Thyroid gland (tissue), 4 donors: ENCODE data around the gene INMT. TPM values are rescaled to one million over a fixed set of nuclear protein-coding genes. Genes with fewer than 3 reads are reported as not detected.
A peak's percentile ranks its signal among the peaks of the same experiment; 100 is the strongest.

Source experiments
- DNase-seq, 2 donors: peaks; one replicate each; pipeline ENCODE4 v3.0.0-alpha.2; 2019
- H3K27ac ChIP-seq, 3 donors: fragments of 200-600 bp; sonication (generic); 1 replicate in 2 of 3; 2 replicates in 1 of 3; pipeline ENCODE4 v1.5.1; 2016 to 2019; ENCODE audit warnings: mild to moderate bottlenecking in 1 of 3, moderate library complexity in 1 of 3
- H3K27me3 ChIP-seq: fragments of 200-600 bp; sonication (generic); one replicate; pipeline ENCODE4 v1.5.1; 2019
- H3K36me3 ChIP-seq, 2 donors: fragments of 200-600 bp; sonication (generic); one replicate each; pipeline ENCODE4 v1.5.1; 2016 to 2019
- H3K4me1 ChIP-seq, 2 donors: fragments of 200-600 bp; sonication (generic); one replicate each; pipeline ENCODE4 v1.5.1; 2017 to 2019
- H3K4me3 ChIP-seq, 3 donors: fragments of 200-600 bp; sonication (generic); replicated peaks in 1 of 3; 1 replicate in 2 of 3; 2 replicates in 1 of 3; pipeline ENCODE4 v1.5.1; 2016; ENCODE audit warnings: mild to moderate bottlenecking in 1 of 3
- H3K9me3 ChIP-seq: fragments of 200-600 bp; sonication (generic); one replicate; pipeline ENCODE4 v1.5.1; 2017
- POLR2A ChIP-seq, 2 donors: fragments of 450-650 bp; IDR thresholded peaks; one replicate each; pipeline ENCODE4 v1.6.1; 2017; ENCODE audit warnings: antibody characterized with exemption in 2 of 2, mild to moderate bottlenecking in 2 of 2, moderate library complexity in 1 of 2
- WGBS, 2 donors: methylation state at CpG; one replicate each; pipeline ENCODE4 v1.1.5; 2017; 5-methylcytosine and 5-hydroxymethylcytosine counted together
- intact Hi-C: fragments of 100-400 bp; cut with DNase I; formaldehyde crosslinking; loops from one replicate; pipeline ENCODE4 v1.15.1; 2023
- total RNA-seq, 4 donors: library from RNA; depleted of rRNA; stranded (reverse); fragments of >200 nt; gene quantifications; one replicate each; pipeline ENCODE4 v1.2.3, GENCODE V29; 2016
- TF ChIP-seq, protein P1 (sequence below), 6 experiments: fragments of 200-600 bp in 3 of 6; fragments of 450-650 bp in 3 of 6; sonication (generic) in 3 of 6; IDR thresholded peaks; one replicate each; pipeline ENCODE4 v1.5.1; 2016 to 2019; ENCODE audit warnings: antibody characterized with exemption in 6 of 6, mild to moderate bottlenecking in 2 of 6, inconsistent platforms in 1 of 6, moderate library complexity in 1 of 6

The INMT gene
- total RNA-seq, 4 donors from 2014 or later, result 19.9 to 47.3 (median 30.1) TPM

DNA sequence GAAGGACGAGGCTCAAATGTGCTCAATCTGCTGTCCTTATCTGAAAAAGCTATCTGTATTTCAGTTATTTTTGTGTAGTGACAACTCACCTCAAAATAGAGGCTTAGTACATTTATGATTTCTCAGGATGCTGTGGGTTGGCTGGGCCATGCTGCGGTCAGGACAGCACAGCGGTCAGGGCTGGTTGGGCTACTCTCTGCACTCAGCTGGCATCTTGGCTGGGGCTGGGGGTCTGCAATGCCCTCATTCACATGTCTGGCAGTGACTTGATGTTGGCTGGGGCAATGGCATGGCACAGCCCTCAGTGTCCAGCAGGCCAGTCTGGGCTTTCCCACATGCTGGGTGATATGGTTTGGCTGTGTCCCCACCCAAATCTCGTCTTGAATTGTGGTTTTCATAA, 15.6 kb upstream of the INMT start:
- Histone ChIP-seq H3K27me3 (no peaks in the 10 kb centered on the region), H3K27ac (no peak overlapping the region), H3K4me3 (no peak overlapping the region), H3K36me3 (no peaks in the 10 kb centered on the region), H3K9me3 (no peaks in the 10 kb centered on the region), H3K4me1 (peaks cover 0 to 4% of the 10 kb centered on the region in 2 donors)
- intact Hi-C loops, result no loop called here
- TF ChIP-seq, protein P1, sequence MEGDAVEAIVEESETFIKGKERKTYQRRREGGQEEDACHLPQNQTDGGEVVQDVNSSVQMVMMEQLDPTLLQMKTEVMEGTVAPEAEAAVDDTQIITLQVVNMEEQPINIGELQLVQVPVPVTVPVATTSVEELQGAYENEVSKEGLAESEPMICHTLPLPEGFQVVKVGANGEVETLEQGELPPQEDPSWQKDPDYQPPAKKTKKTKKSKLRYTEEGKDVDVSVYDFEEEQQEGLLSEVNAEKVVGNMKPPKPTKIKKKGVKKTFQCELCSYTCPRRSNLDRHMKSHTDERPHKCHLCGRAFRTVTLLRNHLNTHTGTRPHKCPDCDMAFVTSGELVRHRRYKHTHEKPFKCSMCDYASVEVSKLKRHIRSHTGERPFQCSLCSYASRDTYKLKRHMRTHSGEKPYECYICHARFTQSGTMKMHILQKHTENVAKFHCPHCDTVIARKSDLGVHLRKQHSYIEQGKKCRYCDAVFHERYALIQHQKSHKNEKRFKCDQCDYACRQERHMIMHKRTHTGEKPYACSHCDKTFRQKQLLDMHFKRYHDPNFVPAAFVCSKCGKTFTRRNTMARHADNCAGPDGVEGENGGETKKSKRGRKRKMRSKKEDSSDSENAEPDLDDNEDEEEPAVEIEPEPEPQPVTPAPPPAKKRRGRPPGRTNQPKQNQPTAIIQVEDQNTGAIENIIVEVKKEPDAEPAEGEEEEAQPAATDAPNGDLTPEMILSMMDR (IDR thresholded peaks at IDR 0.05), result no peak
- TF ChIP-seq POLR2A (IDR thresholded peaks at IDR 0.05), result no peak
- WGBS, 2 donors, result 93 to 95% methylated on average over 4 of the region's 4 CpGs
- DNase-seq, result no peak

DNA sequence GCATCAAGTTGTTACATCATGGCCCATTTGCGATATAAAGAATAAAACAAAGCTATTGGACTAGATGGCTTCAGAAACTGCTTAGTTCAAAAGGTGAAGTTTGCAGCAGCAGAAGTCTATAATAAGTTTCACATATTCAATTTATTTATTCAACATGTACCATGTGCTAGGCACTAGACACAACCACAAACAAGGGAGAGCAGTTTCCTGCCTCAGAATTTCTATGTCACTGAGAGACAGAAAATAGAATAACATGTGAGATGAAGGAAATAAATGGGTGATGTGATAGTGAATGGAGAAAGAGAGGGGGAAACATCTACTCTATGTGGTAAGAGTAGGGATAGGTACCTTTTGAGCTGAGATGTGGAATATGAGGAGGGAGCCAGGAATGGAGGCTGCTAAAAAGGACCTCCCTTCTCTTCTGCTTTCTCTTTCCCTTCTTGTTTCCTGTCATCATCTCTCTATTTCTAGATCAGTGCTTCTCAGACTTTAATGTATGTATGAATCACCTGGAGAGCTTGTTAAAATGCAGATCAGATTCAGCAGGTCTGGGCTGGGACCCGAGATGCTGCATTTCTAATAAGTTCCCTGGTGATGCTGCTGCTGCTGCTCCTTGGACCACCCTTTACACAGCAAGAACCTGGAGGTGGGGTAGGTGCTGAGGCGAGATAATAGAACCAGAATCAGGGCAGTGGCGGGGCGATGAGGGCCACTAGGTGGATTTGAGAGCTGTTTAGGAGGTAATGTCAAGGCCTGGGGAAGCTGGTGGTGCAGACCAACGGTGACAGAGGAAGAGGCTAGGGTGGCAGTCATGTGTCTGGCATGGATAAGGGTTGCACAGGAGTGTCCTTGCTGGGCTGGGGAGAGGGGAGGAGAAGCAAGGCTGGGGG, 13.7 kb upstream of the INMT start:
- TF ChIP-seq POLR2A (IDR thresholded peaks at IDR 0.05), result no peak
- TF ChIP-seq, protein P1 (IDR thresholded peaks at IDR 0.05), result no peak
- no peaks in the 10 kb centered on the region for H3K36me3 ChIP-seq
- no peaks in the 10 kb centered on the region for H3K9me3 ChIP-seq
- no peak overlapping the region for H3K4me3 ChIP-seq
- no peak overlapping the region for H3K27ac ChIP-seq
- no peaks in the 10 kb centered on the region for H3K27me3 ChIP-seq
- intact Hi-C loops, result no loop called here
- 84 to 93% methylated on average over 6 of the region's 6 CpGs for WGBS, 2 donors
- no peak for DNase-seq
- H3K4me1 ChIP-seq, result peaks cover 0 to 4% of the 10 kb centered on the region in 2 donors

DNA sequence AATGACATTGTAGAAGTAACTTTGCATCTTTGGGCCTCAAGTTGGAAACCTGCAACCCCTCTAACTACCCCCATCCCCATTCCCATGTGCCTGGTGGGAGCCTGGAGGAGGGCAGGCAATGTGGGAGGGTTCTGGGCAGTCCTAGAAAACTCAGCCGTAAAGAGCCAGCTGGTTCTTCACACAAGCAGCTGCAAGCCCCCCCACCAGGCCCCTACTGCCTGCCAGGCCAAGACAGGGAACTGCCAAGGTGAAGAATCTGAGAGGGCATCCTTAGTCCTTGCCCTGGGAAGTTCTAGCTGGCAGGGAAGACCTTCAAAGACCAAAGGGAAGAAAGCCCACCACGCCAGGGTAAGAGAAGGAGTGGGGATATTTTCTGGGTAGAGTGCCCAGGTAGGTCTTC, 12.2 kb upstream of the INMT start:
- H3K4me3 ChIP-seq, result no peak overlapping the region
- 94 to 100% methylated on average over 1 to 2 of the region's 2 CpGs for WGBS, 2 donors
- peaks cover 0 to 4% of the 10 kb centered on the region in 2 donors for H3K4me1 ChIP-seq
- H3K9me3 ChIP-seq, result no peaks in the 10 kb centered on the region
- no peaks in the 10 kb centered on the region for H3K36me3 ChIP-seq
- H3K27ac ChIP-seq, result no peak overlapping the region
- TF ChIP-seq POLR2A (IDR thresholded peaks at IDR 0.05), result no peak
- TF ChIP-seq, protein P1 (IDR thresholded peaks at IDR 0.05), result no peak
- DNase-seq, result no peak
- intact Hi-C loops, result no loop called here
- H3K27me3 ChIP-seq, result no peaks in the 10 kb centered on the region

DNA sequence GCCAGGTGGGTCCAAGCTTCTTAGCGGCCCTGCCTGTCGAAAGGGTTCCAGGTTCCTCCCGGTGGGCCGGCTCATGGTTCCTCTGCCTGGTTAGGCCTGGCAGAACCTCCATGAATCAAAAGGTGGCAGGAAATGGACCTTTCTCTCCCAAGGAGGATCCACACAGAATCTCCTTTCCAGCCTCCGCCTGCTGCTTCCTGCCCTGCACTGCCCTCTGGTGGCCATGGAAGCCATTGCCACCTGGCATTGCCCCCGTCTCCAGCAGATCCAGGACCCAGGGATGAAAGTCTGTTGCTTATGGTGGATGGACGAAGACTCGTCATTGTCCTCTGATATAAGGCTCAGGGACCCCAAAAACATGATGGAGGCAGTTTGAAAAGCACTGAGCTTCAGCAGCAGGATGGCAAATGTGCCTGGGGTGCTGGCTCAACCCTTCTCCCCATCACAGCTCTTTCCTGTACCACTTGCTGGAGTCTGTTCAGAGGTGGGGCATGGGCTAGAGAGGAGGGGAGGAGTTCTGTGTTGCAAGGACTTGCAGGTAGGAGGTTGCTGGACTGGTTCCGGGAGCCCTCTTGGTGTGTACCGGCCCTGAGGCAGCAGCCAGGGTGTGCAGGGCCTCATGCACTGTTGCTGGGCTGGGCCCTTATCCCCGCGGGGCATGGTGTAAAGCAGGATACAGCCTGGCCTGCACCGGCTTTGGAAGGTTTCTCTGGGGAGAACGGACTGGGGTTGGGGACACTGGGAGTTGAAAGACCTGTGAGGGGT, 11.3 kb upstream of the INMT start:
- WGBS, 2 donors, result 37 to 44% methylated on average over 8 to 13 of the region's 14 CpGs
- Histone ChIP-seq H3K4me3 (no peak overlapping the region), H3K27ac (no peak overlapping the region), H3K9me3 (no peaks in the 10 kb centered on the region), H3K36me3 (no peaks in the 10 kb centered on the region), H3K27me3 (no peaks in the 10 kb centered on the region), H3K4me1 (peaks cover 0 to 4% of the 10 kb centered on the region in 2 donors)
- intact Hi-C loops, result no loop called here
- peak; percentile 70 to 79 for DNase-seq
- TF ChIP-seq, protein P1 (IDR thresholded peaks at IDR 0.05), result peak; percentile 92 to 98 (median 95)
- TF ChIP-seq POLR2A (IDR thresholded peaks at IDR 0.05), result no peak

DNA sequence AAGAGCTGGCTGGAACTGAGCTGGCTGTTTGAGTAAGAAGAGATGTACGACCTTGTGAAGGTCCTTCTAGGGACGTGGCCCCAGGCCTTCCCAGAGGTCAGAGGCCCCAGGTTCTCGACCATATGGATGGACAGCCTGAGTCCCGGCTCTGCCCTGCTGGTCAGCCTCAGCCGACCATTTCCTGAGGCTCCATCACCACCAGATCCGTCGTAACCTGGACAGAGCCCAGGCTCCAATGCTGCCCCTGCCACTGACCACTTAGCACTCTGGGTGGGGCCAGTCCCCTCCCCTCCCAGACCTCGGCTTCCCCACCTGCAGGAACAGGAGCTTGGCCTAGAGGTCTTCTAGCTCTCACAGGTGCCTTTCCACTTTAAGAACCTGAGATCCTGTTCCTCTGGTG, 10.6 kb upstream of the INMT start:
- intact Hi-C loops, result no loop called here
- no peak for TF ChIP-seq POLR2A (IDR thresholded peaks at IDR 0.05)
- TF ChIP-seq, protein P1 (IDR thresholded peaks at IDR 0.05), result no peak
- Histone ChIP-seq H3K27me3 (no peaks in the 10 kb centered on the region), H3K4me3 (no peak overlapping the region), H3K4me1 (peaks cover 0 to 4% of the 10 kb centered on the region in 2 donors), H3K36me3 (no peaks in the 10 kb centered on the region), H3K9me3 (no peaks in the 10 kb centered on the region), H3K27ac (no peak overlapping the region)
- 93 to 100% methylated on average over 6 to 8 of the region's 8 CpGs for WGBS, 2 donors
- no peak for DNase-seq
